HG03095 (cell line): Measurements from ENCODE around the gene FANCC.

Experiments used
- ATAC-seq: cut with Tn5 transposase; IDR thresholded peaks from one replicate; pipeline ENCODE4 v1.9.1; 2021; ENCODE audit warnings: moderate library complexity; ENCODE audit not compliant: unreplicated experiment

FANCC gene

GRCh38 chr9:95076696-95077052 is 240.8 kb downstream of the FANCC start:
- ATAC-seq: no peak

- ATAC-seq: no peak
Measured at GRCh38 chr9:95075700-95076099, 241.8 kb downstream of the FANCC start.

GRCh38 chr9:95074632-95075031 is 242.9 kb downstream of the FANCC start:
- ATAC-seq: no peak

- no peak for ATAC-seq
Measured at GRCh38 chr9:95073918-95074317, 243.6 kb downstream of the FANCC start.

GRCh38 chr9:95073042-95073607 is 244.4 kb downstream of the FANCC start:
- no peak for ATAC-seq

GRCh38 chr9:95071925-95072324 is 245.6 kb downstream of the FANCC start:
- ATAC-seq: no peak

GRCh38 chr9:95071450-95071849 is 246.1 kb downstream of the FANCC start:
- no peak for ATAC-seq

GRCh38 chr9:95070549-95071021 is 246.9 kb downstream of the FANCC start:
- no peak for ATAC-seq

GRCh38 chr9:95067897-95068296 is 249.6 kb downstream of the FANCC start:
- no peak for ATAC-seq

GRCh38 chr9:95067057-95067456 is 250.5 kb downstream of the FANCC start:
- no peak for ATAC-seq

GRCh38 chr9:95065224-95065623 is 252.3 kb downstream of the FANCC start:
- ATAC-seq: no peak

GRCh38 chr9:95063300-95063699 is 254.2 kb downstream of the FANCC start:
- ATAC-seq: no peak

GRCh38 chr9:95062596-95063065 is 254.9 kb downstream of the FANCC start:
- no peak for ATAC-seq

- no peak for ATAC-seq
Measured at GRCh38 chr9:95061916-95062595, 255.5 kb downstream of the FANCC start.

GRCh38 chr9:95060916-95061315 is 256.6 kb downstream of the FANCC start:
- no peak for ATAC-seq

- ATAC-seq: no peak
Measured at GRCh38 chr9:95060234-95060633, 257.3 kb downstream of the FANCC start.

- no peak for ATAC-seq
Measured at GRCh38 chr9:95058795-95059386, 258.6 kb downstream of the FANCC start.

- no peak for ATAC-seq
Measured at GRCh38 chr9:95058121-95058785, 259.3 kb downstream of the FANCC start.

- ATAC-seq: no peak
Measured at GRCh38 chr9:95057101-95057500, 260.4 kb downstream of the FANCC start.

- ATAC-seq: no peak
Measured at GRCh38 chr9:95055851-95056551, 261.5 kb downstream of the FANCC start.

- no peak for ATAC-seq
Measured at GRCh38 chr9:95055334-95055850, 262.1 kb downstream of the FANCC start.
